SH-SY5Y (cell line): Measurements from ENCODE around the gene BLMH.

Source experiments
- GATA2 ChIP-seq: IDR thresholded peaks from 2 replicates; pipeline ENCODE4 v1.6.1; 2011; ENCODE audit warnings: mild to moderate bottlenecking, low read depth, low read length
- GATA3 ChIP-seq: IDR thresholded peaks from 2 replicates; pipeline ENCODE4 v1.6.1; 2011; ENCODE audit warnings: low read depth, mild to moderate bottlenecking, low read length, moderate library complexity

DNA sequence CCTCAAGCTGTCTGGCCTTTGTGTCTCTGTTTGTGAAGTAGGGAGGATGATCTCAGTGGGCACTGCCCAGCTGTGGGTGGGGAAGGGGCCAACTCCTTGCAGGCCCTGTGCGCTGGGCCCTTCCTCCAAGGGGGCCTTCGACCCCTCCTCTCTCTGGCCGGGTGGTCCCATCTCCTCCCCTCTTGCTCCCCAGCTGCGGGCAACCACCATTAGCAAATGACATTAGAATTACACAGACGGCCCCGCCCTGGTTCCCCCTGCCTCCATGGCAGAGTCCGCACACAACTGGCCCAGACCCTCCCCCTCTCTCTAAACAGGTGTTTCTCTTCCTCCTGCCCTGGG is 53.8 kb downstream of the BLMH start:
- TF ChIP-seq GATA2: no peak
- TF ChIP-seq GATA3: no peak
